WTC11 (cell line): ENCODE data around the gene MDH1. TPM values are rescaled to one million over a fixed set of nuclear protein-coding genes. Genes with fewer than 3 reads are reported as not detected.

Source experiments
- ATAC-seq: fragments of 200-7000 bp; cut with Tn5 transposase; 2 replicates; pipeline ENCODE4 v1.10.0; 2021; ENCODE audit warnings: mild to moderate bottlenecking, moderate library complexity
- CTCF ChIA-PET: fragments of 300-600 bp; sonication (Branson Sonifier 250); formaldehyde crosslinking; loops from one replicate; lab custom pipeline; 2021; ENCODE audit warnings: antibody characterized with exemption; lab: Charles Lee
- POLR2A ChIA-PET: fragments of 350-600 bp; sonication (Branson Sonifier 250); formaldehyde crosslinking; loops from one replicate; lab custom pipeline; 2021; ENCODE audit warnings: antibody characterized with exemption; lab: Charles Lee
- DNase-seq: peaks from one replicate; pipeline ENCODE4 v3.0.0; 2021; ENCODE audit warnings: low spot score
- H3K27ac Mint-ChIP-seq: 2 replicates; pipeline ENCODE4 v1.8.0; 2021; ENCODE audit warnings: mixed read lengths
- H3K27me3 Mint-ChIP-seq: 2 replicates; pipeline ENCODE4 v1.8.0; 2021; ENCODE audit warnings: low read depth, mild to moderate bottlenecking, moderate library complexity, mixed read lengths
- H3K36me3 Mint-ChIP-seq: 2 replicates; pipeline ENCODE4 v1.8.0; 2021; ENCODE audit warnings: mixed read lengths
- H3K4me1 Mint-ChIP-seq: 2 replicates; pipeline ENCODE4 v1.8.0; 2022; ENCODE audit warnings: mixed read lengths
- H3K4me3 Mint-ChIP-seq: 2 replicates; pipeline ENCODE4 v1.8.0; 2021; ENCODE audit warnings: mild to moderate bottlenecking, moderate library complexity, mixed read lengths
- H3K9me3 Mint-ChIP-seq: 2 replicates; pipeline ENCODE4 v1.8.0; 2021; ENCODE audit warnings: mixed read lengths
- ATF1 ChIP-seq: sonication (generic); formaldehyde crosslinking; IDR thresholded peaks from 2 replicates; pipeline ENCODE4 v1.8.1; 2023; ENCODE audit warnings: mild to moderate bottlenecking, moderate library complexity, missing genetic modification reagents
- CBFB ChIP-seq: sonication (generic); formaldehyde crosslinking; IDR thresholded peaks from 2 replicates; pipeline ENCODE4 v1.8.1; 2022; ENCODE audit warnings: mild to moderate bottlenecking, low read depth, missing genetic modification reagents
- FOXK1 ChIP-seq: sonication (generic); formaldehyde crosslinking; IDR thresholded peaks from 2 replicates; pipeline ENCODE4 v1.8.0; 2022; ENCODE audit warnings: mild to moderate bottlenecking, moderate library complexity, missing genetic modification reagents
- KAT7 ChIP-seq: sonication (generic); formaldehyde crosslinking; IDR thresholded peaks from 2 replicates; pipeline ENCODE4 v1.8.1; 2023; ENCODE audit warnings: missing genetic modification reagents, mild to moderate bottlenecking, borderline replicate concordance
- NFATC4 ChIP-seq: fragments of 250-450 bp; sonication (Bioruptor Pico); IDR thresholded peaks from 2 replicates; pipeline ENCODE4 v1.9.0; 2021; ENCODE audit warnings: mild to moderate bottlenecking
- SP1 ChIP-seq: sonication (generic); formaldehyde crosslinking; conservative IDR thresholded peaks from 2 replicates; pipeline ENCODE4 v1.8.1; 2022; ENCODE audit warnings: missing genetic modification reagents
- TEAD1 ChIP-seq: sonication (generic); formaldehyde crosslinking; IDR thresholded peaks from 2 replicates; pipeline ENCODE4 v1.8.0; 2022; ENCODE audit warnings: mild to moderate bottlenecking, missing genetic modification reagents
- ZBTB21 ChIP-seq: sonication (generic); formaldehyde crosslinking; IDR thresholded peaks from 2 replicates; pipeline ENCODE4 v1.8.1; 2023; ENCODE audit warnings: mild to moderate bottlenecking, missing genetic modification reagents, borderline replicate concordance
- total RNA-seq: library from RNA; stranded (reverse); gene quantifications from 3 replicates; pipeline ENCODE4 v1.2.3, GENCODE V29; 2021
- TF ChIP-seq, protein P1 (sequence below): fragments of 250-450 bp; sonication (Bioruptor Pico); conservative IDR thresholded peaks from 2 replicates; pipeline ENCODE4 v1.9.0; 2021; ENCODE audit warnings: mild to moderate bottlenecking
- TF ChIP-seq, protein P2 (sequence below): fragments of 250-450 bp; sonication (Bioruptor Pico); IDR thresholded peaks from 2 replicates; pipeline ENCODE4 v1.9.0; 2021; ENCODE audit warnings: mild to moderate bottlenecking
- TF ChIP-seq, protein P3 (sequence below): sonication (generic); formaldehyde crosslinking; IDR thresholded peaks from 2 replicates; pipeline ENCODE4 v1.8.0; 2022; ENCODE audit warnings: mild to moderate bottlenecking, missing genetic modification reagents
- TF ChIP-seq, protein P4 (sequence below): sonication (generic); formaldehyde crosslinking; IDR thresholded peaks from 2 replicates; pipeline ENCODE4 v1.8.1; 2023; ENCODE audit warnings: mild to moderate bottlenecking, missing genetic modification reagents
- TF ChIP-seq, protein P5 (sequence below): fragments of 250-450 bp; sonication (Bioruptor Pico); IDR thresholded peaks from 2 replicates; pipeline ENCODE4 v1.8.0; 2021; ENCODE audit warnings: mild to moderate bottlenecking
- TF ChIP-seq, protein P6 (sequence below): sonication (generic); formaldehyde crosslinking; IDR thresholded peaks from 2 replicates; pipeline ENCODE4 v1.8.1; 2022; ENCODE audit warnings: low read depth, mild to moderate bottlenecking, moderate library complexity, missing genetic modification reagents, borderline replicate concordance
- TF ChIP-seq, protein P7 (sequence below): sonication (generic); formaldehyde crosslinking; IDR thresholded peaks from 2 replicates; pipeline ENCODE4 v1.8.1; 2022; ENCODE audit warnings: mild to moderate bottlenecking, missing genetic modification reagents, moderate library complexity, borderline replicate concordance

Gene MDH1
- total RNA-seq, 1 experiment from 2014 or later, result 259 TPM

DNA sequence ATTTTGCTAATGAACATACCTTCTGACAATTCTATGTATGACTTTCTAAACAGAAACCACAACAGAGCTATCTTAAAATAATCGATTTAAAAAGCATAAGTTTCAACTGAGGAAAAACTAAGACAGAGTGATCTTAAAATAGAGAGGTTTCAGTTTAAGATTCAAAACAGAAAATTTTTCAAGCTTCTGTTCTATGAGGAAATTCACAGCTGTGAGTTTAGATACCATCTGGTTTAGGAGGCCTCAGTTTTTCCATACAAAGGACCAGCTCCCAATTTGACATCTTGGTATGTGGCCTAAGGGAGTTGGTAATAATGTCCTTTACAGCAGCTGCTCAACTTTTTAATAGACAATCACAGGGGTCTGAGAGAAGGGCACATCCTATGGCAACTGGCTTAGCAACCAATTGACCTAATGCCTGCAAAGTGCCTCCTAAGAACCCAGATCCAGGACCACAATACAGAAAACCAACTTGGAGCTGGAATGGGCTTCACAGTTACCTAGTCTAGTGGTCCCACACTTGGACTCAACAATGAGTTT, 39.7 kb downstream of the MDH1 start (continued):
- TF ChIP-seq, protein P1, sequence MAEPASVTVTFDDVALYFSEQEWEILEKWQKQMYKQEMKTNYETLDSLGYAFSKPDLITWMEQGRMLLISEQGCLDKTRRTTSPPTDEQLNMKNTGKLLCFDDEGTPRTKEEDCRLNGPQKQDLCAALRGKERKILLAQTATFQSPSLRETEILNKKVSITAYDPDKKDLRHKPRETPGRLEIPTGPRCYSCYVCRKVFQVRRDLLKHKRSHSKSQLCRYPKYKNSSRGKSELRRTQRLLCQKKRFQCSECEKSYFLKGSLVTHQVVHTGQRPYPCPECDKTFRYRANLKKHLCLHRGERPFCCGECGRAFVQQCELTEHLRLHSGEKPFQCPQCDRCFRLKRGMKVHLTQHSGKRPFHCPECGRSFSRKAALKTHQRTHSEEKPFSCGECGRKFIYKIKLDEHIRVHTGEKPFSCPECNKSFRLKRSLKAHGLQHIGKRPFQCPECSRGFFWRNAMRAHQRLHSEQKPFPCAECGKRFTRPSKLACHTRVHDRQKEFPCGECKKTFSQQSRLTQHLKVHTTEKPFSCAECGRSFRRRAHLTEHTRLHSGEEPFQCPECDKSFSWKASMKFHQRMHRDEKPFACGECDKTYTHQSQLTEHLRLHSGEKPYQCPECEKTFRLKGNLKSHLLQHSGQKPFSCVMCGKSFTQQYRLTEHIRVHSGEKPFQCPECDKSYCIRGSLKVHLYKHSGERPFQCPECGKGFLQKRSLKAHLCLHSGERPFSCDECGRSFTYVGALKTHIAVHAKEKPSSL (CRISPR knock-in tag), result no peak
- no peak for TF ChIP-seq ATF1 (CRISPR knock-in tag)
- no peak for TF ChIP-seq SP1 (CRISPR knock-in tag)

DNA sequence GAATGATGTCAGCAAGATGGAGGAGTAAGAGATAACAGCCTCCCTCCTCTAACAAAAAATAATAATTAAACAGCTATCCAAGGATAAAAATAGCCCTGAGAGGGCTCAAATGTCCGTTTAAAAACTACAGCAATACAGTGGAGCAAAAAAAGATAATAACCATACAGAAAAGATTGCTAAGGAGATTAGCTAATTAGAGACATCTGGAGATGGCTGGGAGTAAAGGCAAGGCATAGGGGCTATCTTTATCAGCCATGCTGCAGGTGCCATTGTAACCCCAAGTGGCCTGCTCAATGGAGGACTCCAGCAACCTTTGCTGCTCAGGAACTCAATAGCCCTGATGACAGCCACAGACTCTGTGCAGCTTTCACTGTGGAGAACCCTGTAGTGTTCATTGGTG, 42.7 kb downstream of the MDH1 start:
- ATAC-seq, result no peak
- ChIA-PET CTCF (no interaction called here), POLR2A (no interaction called here)
- DNase-seq, result no peak
- Mint-ChIP-seq H3K27me3 (no peaks in the 10 kb centered on the region; the same call in 1 of the 2 replicates), H3K4me3 (no peak overlapping the region), H3K4me1 (no peaks in the 10 kb centered on the region), H3K27ac (no peak overlapping the region), H3K36me3 (peaks cover 22% of the 10 kb centered on the region), H3K9me3 (peaks cover 54% of the 10 kb centered on the region)
- TF ChIP-seq, protein P2, sequence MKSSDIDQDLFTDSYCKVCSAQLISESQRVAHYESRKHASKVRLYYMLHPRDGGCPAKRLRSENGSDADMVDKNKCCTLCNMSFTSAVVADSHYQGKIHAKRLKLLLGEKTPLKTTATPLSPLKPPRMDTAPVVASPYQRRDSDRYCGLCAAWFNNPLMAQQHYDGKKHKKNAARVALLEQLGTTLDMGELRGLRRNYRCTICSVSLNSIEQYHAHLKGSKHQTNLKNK (CRISPR knock-in tag), result no peak
- TF ChIP-seq ZBTB21 (CRISPR knock-in tag) (no peak), CBFB (no peak), FOXK1 (CRISPR knock-in tag) (no peak), KAT7 (CRISPR knock-in tag) (no peak)
- TF ChIP-seq, protein P3, sequence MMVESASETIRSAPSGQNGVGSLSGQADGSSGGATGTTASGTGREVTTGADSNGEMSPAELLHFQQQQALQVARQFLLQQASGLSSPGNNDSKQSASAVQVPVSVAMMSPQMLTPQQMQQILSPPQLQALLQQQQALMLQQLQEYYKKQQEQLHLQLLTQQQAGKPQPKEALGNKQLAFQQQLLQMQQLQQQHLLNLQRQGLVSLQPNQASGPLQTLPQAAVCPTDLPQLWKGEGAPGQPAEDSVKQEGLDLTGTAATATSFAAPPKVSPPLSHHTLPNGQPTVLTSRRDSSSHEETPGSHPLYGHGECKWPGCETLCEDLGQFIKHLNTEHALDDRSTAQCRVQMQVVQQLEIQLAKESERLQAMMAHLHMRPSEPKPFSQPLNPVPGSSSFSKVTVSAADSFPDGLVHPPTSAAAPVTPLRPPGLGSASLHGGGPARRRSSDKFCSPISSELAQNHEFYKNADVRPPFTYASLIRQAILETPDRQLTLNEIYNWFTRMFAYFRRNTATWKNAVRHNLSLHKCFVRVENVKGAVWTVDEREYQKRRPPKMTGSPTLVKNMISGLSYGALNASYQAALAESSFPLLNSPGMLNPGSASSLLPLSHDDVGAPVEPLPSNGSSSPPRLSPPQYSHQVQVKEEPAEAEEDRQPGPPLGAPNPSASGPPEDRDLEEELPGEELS (CRISPR knock-in tag), result no peak

DNA sequence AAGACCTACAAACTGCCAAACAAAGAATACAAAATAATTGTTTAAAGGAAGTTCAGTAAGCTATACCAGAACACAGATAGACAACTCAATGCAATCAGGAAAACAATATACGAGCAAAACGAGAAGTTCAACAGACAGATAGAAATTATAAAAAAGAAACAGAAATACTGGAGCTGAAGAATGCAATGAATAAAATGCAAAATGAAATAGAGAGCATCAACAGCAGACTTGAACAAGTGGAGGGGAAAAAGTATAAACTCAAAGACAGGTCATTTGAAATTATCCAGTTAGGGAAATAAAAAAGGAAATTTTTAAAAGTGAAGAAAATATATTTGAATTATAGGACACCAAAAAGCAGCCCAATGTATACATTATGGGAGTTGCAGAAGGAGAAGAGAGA, 43.6 kb downstream of the MDH1 start:
- no peaks in the 10 kb centered on the region for H3K4me1 Mint-ChIP-seq
- TF ChIP-seq NFATC4 (CRISPR knock-in tag) (no peak), TEAD1 (CRISPR knock-in tag) (no peak), ATF1 (CRISPR knock-in tag) (no peak)
- TF ChIP-seq, protein P1 (CRISPR knock-in tag), result no peak
- TF ChIP-seq, protein P4, sequence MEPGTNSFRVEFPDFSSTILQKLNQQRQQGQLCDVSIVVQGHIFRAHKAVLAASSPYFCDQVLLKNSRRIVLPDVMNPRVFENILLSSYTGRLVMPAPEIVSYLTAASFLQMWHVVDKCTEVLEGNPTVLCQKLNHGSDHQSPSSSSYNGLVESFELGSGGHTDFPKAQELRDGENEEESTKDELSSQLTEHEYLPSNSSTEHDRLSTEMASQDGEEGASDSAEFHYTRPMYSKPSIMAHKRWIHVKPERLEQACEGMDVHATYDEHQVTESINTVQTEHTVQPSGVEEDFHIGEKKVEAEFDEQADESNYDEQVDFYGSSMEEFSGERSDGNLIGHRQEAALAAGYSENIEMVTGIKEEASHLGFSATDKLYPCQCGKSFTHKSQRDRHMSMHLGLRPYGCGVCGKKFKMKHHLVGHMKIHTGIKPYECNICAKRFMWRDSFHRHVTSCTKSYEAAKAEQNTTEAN (CRISPR knock-in tag), result no peak
- TF ChIP-seq, protein P5, sequence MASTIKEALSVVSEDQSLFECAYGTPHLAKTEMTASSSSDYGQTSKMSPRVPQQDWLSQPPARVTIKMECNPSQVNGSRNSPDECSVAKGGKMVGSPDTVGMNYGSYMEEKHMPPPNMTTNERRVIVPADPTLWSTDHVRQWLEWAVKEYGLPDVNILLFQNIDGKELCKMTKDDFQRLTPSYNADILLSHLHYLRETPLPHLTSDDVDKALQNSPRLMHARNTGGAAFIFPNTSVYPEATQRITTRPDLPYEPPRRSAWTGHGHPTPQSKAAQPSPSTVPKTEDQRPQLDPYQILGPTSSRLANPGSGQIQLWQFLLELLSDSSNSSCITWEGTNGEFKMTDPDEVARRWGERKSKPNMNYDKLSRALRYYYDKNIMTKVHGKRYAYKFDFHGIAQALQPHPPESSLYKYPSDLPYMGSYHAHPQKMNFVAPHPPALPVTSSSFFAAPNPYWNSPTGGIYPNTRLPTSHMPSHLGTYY (CRISPR knock-in tag), result no peak
- TF ChIP-seq, protein P6, sequence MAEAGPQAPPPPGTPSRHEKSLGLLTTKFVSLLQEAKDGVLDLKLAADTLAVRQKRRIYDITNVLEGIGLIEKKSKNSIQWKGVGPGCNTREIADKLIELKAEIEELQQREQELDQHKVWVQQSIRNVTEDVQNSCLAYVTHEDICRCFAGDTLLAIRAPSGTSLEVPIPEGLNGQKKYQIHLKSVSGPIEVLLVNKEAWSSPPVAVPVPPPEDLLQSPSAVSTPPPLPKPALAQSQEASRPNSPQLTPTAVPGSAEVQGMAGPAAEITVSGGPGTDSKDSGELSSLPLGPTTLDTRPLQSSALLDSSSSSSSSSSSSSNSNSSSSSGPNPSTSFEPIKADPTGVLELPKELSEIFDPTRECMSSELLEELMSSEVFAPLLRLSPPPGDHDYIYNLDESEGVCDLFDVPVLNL (CRISPR knock-in tag), result no peak
- TF ChIP-seq, protein P7, sequence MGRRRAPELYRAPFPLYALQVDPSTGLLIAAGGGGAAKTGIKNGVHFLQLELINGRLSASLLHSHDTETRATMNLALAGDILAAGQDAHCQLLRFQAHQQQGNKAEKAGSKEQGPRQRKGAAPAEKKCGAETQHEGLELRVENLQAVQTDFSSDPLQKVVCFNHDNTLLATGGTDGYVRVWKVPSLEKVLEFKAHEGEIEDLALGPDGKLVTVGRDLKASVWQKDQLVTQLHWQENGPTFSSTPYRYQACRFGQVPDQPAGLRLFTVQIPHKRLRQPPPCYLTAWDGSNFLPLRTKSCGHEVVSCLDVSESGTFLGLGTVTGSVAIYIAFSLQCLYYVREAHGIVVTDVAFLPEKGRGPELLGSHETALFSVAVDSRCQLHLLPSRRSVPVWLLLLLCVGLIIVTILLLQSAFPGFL (CRISPR knock-in tag), result no peak
- ChIA-PET POLR2A (no interaction called here), CTCF (no interaction called here)
- H3K9me3 Mint-ChIP-seq, result peaks cover 54% of the 10 kb centered on the region
- DNase-seq (no peak), ATAC-seq (no peak)
- no peak overlapping the region for H3K4me3 Mint-ChIP-seq
- no peak overlapping the region for H3K27ac Mint-ChIP-seq
- H3K27me3 Mint-ChIP-seq, result no peaks in the 10 kb centered on the region; the same call in 1 of the 2 replicates
- H3K36me3 Mint-ChIP-seq, result peaks cover 21% of the 10 kb centered on the region
